Neural crest cell (in vitro differentiated cells): Measurements from ENCODE around the gene ALPG. TPM values are rescaled to one million over a fixed set of nuclear protein-coding genes. Genes with fewer than 3 reads are reported as not detected.

Experiments used
- DNase-seq: peaks from one replicate; pipeline ENCODE4 v3.0.0; 2021; ENCODE audit warnings: low read depth, mixed read lengths, low spot score
- H3K27ac Mint-ChIP-seq: one replicate; pipeline ENCODE4 v1.8.0; 2021; ENCODE audit warnings: mild to moderate bottlenecking, mixed read lengths; ENCODE audit not compliant: unreplicated experiment
- H3K27me3 Mint-ChIP-seq: 2 replicates; pipeline ENCODE4 v1.8.0; 2021; ENCODE audit warnings: low read depth, mild to moderate bottlenecking, mixed read lengths
- H3K36me3 Mint-ChIP-seq: 2 replicates; pipeline ENCODE4 v1.8.0; 2021; ENCODE audit warnings: low read depth, mild to moderate bottlenecking, mixed read lengths
- H3K4me1 Mint-ChIP-seq: 2 replicates; pipeline ENCODE4 v1.8.0; 2021; ENCODE audit warnings: mixed read lengths
- H3K4me3 Mint-ChIP-seq: one replicate; pipeline ENCODE4 v1.8.0; 2021; ENCODE audit warnings: mild to moderate bottlenecking, mixed read lengths
- H3K9me3 Mint-ChIP-seq: 2 replicates; pipeline ENCODE4 v1.8.0; 2021; ENCODE audit warnings: mixed read lengths
- total RNA-seq: library from RNA; stranded (reverse); gene quantifications from 2 replicates; pipeline ENCODE4 v1.2.1, GENCODE V29; 2021
- TF ChIP-seq, protein P1 (sequence below): fragments of 200-600 bp; sonication (generic); conservative IDR thresholded peaks from 2 replicates; pipeline ENCODE4 v1.5.0; 2021; ENCODE audit warnings: antibody characterized with exemption, mild to moderate bottlenecking

The ALPG gene
- total RNA-seq, 1 donor from 2014 or later, result not detected

DNA sequence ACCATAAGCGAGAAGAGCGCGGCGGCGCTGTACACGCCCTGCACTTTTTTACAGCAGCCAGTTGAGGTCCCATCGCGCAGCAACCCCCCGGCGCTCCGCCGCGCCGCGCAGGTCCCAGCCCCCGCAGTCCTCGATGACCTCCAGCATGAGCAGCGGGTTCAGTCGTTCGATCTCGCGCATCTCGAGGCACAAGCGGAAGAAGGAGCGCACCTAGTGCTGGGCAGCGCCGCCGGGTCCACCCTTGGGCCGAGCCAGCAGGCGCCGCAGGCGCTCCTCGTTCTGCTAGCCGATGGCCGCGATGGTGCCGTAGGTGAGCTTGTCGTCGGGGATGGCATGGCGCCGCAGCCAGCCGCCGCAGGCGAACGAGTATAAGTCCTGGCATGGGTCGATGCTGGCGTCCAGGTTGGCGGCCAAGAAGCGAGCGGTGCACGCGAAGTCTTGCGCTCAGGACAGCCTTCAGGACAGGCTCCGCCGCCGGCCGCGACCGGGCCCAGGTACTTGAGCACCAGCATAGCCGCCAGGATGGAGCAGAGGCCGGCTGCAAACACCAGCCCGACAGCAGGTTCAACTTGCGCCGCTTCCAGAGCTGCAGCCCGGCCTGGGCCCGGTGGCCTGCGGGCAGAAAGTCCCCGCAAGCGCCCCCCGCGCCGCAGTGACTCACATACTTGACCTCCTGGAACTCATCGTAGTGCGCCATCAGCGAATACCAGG lies 19.7 kb upstream of the ALPG start:
- Mint-ChIP-seq H3K4me1 (peaks cover 10% of the 10 kb centered on the region), H3K27me3 (peaks cover 97% of the 10 kb centered on the region), H3K36me3 (no peaks in the 10 kb centered on the region), H3K4me3 (no peak overlapping the region), H3K9me3 (no peaks in the 10 kb centered on the region), H3K27ac (no peak overlapping the region)
- TF ChIP-seq, protein P1, sequence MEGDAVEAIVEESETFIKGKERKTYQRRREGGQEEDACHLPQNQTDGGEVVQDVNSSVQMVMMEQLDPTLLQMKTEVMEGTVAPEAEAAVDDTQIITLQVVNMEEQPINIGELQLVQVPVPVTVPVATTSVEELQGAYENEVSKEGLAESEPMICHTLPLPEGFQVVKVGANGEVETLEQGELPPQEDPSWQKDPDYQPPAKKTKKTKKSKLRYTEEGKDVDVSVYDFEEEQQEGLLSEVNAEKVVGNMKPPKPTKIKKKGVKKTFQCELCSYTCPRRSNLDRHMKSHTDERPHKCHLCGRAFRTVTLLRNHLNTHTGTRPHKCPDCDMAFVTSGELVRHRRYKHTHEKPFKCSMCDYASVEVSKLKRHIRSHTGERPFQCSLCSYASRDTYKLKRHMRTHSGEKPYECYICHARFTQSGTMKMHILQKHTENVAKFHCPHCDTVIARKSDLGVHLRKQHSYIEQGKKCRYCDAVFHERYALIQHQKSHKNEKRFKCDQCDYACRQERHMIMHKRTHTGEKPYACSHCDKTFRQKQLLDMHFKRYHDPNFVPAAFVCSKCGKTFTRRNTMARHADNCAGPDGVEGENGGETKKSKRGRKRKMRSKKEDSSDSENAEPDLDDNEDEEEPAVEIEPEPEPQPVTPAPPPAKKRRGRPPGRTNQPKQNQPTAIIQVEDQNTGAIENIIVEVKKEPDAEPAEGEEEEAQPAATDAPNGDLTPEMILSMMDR, result no peak
- no peak for DNase-seq

DNA sequence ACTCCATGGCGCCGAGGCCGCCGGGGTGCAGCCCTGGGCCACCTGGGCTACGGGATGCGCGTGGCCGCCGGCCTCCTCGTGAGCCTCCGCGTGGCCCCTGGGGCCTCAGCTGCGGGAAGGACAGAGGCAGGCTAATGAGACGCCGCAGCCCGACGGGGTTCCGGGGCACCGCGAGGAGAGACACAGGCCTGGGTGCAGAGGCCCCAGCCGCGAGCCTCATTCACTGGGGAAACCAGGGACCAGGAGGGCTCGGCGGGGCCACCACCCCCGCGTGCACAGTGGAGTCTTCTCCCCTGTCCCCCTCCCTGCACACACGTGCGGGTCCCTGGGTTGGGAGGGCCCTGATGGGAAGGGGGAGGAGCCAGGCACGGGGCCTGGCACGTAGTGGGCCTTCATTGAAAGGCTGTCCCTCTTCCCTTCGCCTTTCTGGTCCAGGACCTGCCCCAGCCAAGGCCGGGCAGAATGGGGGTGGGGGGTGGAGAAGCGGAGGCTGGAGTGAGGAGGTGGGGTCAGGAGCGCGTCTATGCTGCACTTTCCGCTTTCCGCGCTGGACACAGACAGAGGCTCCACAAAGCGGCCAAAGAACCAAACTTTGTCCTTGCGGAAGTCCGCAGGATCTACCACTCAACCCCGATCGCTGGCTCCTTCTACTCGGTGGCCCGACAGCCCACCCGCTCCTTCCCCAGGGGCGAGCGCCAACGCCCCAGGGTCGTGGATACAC lies 19.0 kb upstream of the ALPG start:
- Mint-ChIP-seq H3K4me3 (no peak overlapping the region), H3K9me3 (no peaks in the 10 kb centered on the region), H3K36me3 (no peaks in the 10 kb centered on the region), H3K4me1 (peaks cover 10% of the 10 kb centered on the region), H3K27me3 (peaks cover 94% of the 10 kb centered on the region), H3K27ac (no peak overlapping the region)
- TF ChIP-seq, protein P1, result no peak
- DNase-seq, result no peak

DNA sequence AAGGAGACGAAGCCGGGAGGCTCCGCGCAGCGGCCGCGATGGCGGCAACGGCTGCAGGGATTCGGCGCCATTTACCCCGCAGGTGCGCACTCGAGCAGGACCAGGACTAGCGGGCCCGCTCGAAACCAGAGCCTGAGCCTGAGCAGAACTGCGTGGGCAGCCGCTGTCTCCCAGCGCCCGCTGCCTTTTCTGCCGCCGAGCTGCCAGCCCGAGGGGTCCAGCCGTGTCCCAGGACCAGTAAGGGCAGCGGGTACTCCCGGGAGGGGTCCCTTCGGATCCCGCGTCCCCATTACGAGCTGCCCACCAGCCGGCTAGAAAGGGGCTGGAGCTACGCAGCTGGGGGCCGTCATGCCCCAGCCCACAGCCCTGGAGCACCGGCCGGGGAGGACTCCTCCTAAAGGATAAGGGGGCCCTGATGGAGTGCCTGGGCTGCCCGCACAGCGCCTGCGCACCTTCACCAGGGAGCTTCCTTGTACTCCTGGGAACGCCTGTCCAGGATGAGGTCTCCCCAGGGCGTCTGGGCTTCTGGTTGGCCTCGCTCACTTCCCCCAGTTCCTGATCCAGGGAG lies 18.2 kb upstream of the ALPG start:
- peaks cover 10% of the 10 kb centered on the region for H3K4me1 Mint-ChIP-seq
- H3K4me3 Mint-ChIP-seq, result no peak overlapping the region
- H3K27me3 Mint-ChIP-seq, result peaks cover 88% of the 10 kb centered on the region
- H3K27ac Mint-ChIP-seq, result no peak overlapping the region
- no peaks in the 10 kb centered on the region for H3K36me3 Mint-ChIP-seq
- H3K9me3 Mint-ChIP-seq, result no peaks in the 10 kb centered on the region
- TF ChIP-seq, protein P1, result no peak
- DNase-seq, result no peak

DNA sequence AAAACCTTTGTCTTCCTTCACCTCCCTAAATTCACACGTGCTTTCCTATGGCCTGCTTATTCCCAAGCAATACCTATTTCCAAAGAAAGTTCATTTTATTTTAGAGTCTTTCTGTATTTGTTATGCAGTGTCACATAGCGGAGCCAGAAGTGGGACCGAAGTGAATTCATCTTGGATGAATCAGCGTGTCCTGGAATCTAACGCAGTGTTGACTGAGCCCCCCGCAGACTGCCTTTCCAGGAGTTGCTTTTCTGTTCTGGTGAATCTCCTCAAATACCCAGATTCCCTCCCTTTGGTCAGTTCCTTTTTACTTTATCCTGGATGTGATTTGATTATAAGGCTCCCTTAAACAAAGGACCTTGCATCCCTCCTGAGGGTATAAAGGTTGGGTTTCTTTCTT lies 17.3 kb upstream of the ALPG start:
- Mint-ChIP-seq H3K4me1 (peaks cover 10% of the 10 kb centered on the region), H3K27me3 (peaks cover 85% of the 10 kb centered on the region), H3K4me3 (no peak overlapping the region), H3K36me3 (no peaks in the 10 kb centered on the region), H3K9me3 (no peaks in the 10 kb centered on the region), H3K27ac (no peak overlapping the region)
- TF ChIP-seq, protein P1, result no peak
- no peak for DNase-seq

DNA sequence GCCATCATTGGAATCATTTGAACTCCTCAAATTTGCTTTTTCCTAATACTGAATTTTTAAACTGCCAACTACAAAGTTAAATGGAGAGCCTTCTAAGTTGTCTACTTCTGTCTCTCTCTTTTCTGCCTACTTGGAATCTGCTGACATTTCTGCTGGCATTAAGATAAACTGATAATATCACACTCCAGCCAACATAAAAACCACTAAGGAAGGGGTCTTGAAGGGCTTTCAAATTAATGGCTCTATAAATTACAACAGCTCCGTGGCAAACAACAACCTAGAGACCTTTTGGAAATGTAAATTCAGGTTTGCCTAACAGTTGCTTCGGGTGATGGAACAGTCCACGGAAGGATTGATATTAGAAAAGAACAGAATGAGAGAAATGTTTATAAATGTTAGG lies 16.0 kb upstream of the ALPG start:
- Mint-ChIP-seq H3K27me3 (peaks cover 77% of the 10 kb centered on the region), H3K27ac (no peak overlapping the region), H3K4me1 (peaks cover 10% of the 10 kb centered on the region), H3K4me3 (no peak overlapping the region), H3K36me3 (no peaks in the 10 kb centered on the region), H3K9me3 (no peaks in the 10 kb centered on the region)
- TF ChIP-seq, protein P1, result no peak
- DNase-seq, result no peak
